Mesendoderm (in vitro differentiated cells): ENCODE data around the gene GPR153.
A peak's percentile ranks its signal among the peaks of the same experiment; 100 is the strongest.

Source experiments
- DNase-seq: peaks from one replicate; pipeline ENCODE4 v3.0.0; 2013
- H2AK5ac ChIP-seq: 2 replicates; pipeline ENCODE4 v1.6.1; 2013; ENCODE audit warnings: low read length, inconsistent platforms
- H2BK120ac ChIP-seq: 2 replicates; pipeline ENCODE4 v1.6.1; 2013; ENCODE audit warnings: low read depth, mild to moderate bottlenecking, low read length, moderate library complexity, mixed read lengths
- H2BK15ac ChIP-seq: replicated peaks from 2 replicates; pipeline ENCODE4 v1.6.1; 2013; ENCODE audit warnings: low read depth, mild to moderate bottlenecking, moderate library complexity
- H2BK5ac ChIP-seq: 2 replicates; pipeline ENCODE4 v1.6.1; 2013; ENCODE audit warnings: low read length, inconsistent platforms
- H3K18ac ChIP-seq: 2 replicates; pipeline ENCODE4 v1.6.1; 2013; ENCODE audit warnings: mild to moderate bottlenecking, low read length, mixed read lengths
- H3K23ac ChIP-seq: one replicate; pipeline ENCODE4 v1.6.1; 2013; ENCODE audit warnings: low read length
- H3K27ac ChIP-seq: 2 replicates; pipeline ENCODE4 v1.5.1; 2013; ENCODE audit warnings: low read depth, mild to moderate bottlenecking, inconsistent platforms, low read length, moderate library complexity
- H3K27me3 ChIP-seq: 2 replicates; pipeline ENCODE4 v1.6.1; 2013; ENCODE audit warnings: low read length, control low read depth, mild to moderate bottlenecking, inconsistent platforms; ENCODE audit not compliant: insufficient read depth, poor library complexity
- H3K36me3 ChIP-seq: 2 replicates; pipeline ENCODE4 v1.6.1; 2013; ENCODE audit warnings: low read length, inconsistent platforms; ENCODE audit not compliant: control insufficient read depth, insufficient read depth
- H3K4ac ChIP-seq: one replicate; pipeline ENCODE4 v1.6.1; 2013; ENCODE audit warnings: low read depth, mild to moderate bottlenecking, low read length, moderate library complexity
- H3K4me1 ChIP-seq: 2 replicates; pipeline ENCODE4 v1.6.1; 2013; ENCODE audit warnings: low read depth, low read length, inconsistent platforms; ENCODE audit not compliant: control insufficient read depth
- H3K4me2 ChIP-seq: 2 replicates; pipeline ENCODE4 v1.6.1; 2013; ENCODE audit warnings: low read length
- H3K4me3 ChIP-seq: 2 replicates; pipeline ENCODE4 v1.5.1; 2013; ENCODE audit warnings: mild to moderate bottlenecking, low read length
- H3K56ac ChIP-seq: one replicate; pipeline ENCODE4 v1.6.1; 2013; ENCODE audit warnings: low read length
- H3K79me1 ChIP-seq: 2 replicates; pipeline ENCODE4 v1.6.1; 2013; ENCODE audit warnings: low read length, inconsistent platforms
- H3K79me2 ChIP-seq: 2 replicates; pipeline ENCODE4 v1.6.1; 2013; ENCODE audit warnings: mild to moderate bottlenecking, low read length; ENCODE audit not compliant: control insufficient read depth, insufficient read depth
- H3K9ac ChIP-seq: 2 replicates; pipeline ENCODE4 v1.6.1; 2013; ENCODE audit warnings: low read length, inconsistent platforms
- H4K5ac ChIP-seq: one replicate; pipeline ENCODE4 v1.6.1; 2013; ENCODE audit warnings: low read length
- H4K8ac ChIP-seq: one replicate; pipeline ENCODE4 v1.6.1; 2013; ENCODE audit warnings: low read depth, mild to moderate bottlenecking, control low read depth, low read length, moderate library complexity
- WGBS: extraction: QIAGEN DNeasy Blood & Tissue Kit; methylation state at CpG from one replicate; pipeline ENCODE4 v1.1.7; 2013; ENCODE audit warnings: low lambda C conversion rate, missing lambda C conversion rate; ENCODE audit not compliant: insufficient coverage; ENCODE audit errors: extremely low coverage; 5-methylcytosine and 5-hydroxymethylcytosine counted together

GPR153 gene

GRCh38 chr1:6212193-6212959 is 48.5 kb downstream of the GPR153 start:
- Histone ChIP-seq H3K4me1 (no peaks in the 10 kb centered on the region), H4K5ac (no peak overlapping the region), H3K9ac (no peak overlapping the region), H4K8ac (no peak overlapping the region), H3K4ac (no peak overlapping the region), H3K56ac (no peak overlapping the region), H3K79me1 (no peaks in the 10 kb centered on the region), H3K4me3 (no peak overlapping the region), H2BK120ac (no peak overlapping the region), H2BK15ac (no peak overlapping the region), H3K79me2 (no peaks in the 10 kb centered on the region), H3K18ac (no peak overlapping the region), H2AK5ac (no peak overlapping the region), H3K4me2 (no peak overlapping the region), H3K36me3 (no peaks in the 10 kb centered on the region), H3K23ac (no peak overlapping the region), H3K27me3 (peaks cover 6% of the 10 kb centered on the region), H3K27ac (no peak overlapping the region), H2BK5ac (no peak overlapping the region)
- WGBS = no CpG with 5 or more reads among the region's 20 CpGs
- no peak for DNase-seq

DNA sequence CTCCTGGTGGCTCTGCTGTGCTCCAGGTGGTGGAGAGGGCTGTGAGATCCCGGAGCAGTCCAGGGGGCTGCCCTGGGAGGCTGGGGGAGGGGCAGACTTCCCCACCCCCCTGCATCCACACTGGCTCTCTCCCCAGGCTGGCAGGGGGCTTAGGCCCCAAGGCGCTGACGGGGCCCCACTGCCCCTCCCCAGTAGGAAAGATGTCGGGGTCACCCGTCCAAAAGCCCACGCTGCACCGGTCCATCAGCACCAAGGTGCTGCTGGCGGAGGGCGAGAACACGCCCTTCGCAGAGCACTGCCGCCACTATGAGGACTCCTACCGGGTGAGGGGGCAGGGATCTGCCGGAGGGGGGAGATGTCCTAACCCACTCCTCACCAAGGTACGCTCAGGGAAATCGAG is 49.2 kb downstream of the GPR153 start:
- no peaks in the 10 kb centered on the region for H3K79me2 ChIP-seq
- H3K18ac ChIP-seq = no peak overlapping the region
- no peak overlapping the region for H3K4me3 ChIP-seq
- H2BK120ac ChIP-seq = no peak overlapping the region
- H2AK5ac ChIP-seq = no peak overlapping the region
- no peaks in the 10 kb centered on the region for H3K4me1 ChIP-seq
- peaks cover 10% of the 10 kb centered on the region for H3K27me3 ChIP-seq
- H3K79me1 ChIP-seq = no peaks in the 10 kb centered on the region
- no peak overlapping the region for H3K4me2 ChIP-seq
- H3K9ac ChIP-seq = no peak overlapping the region
- H2BK5ac ChIP-seq = no peak overlapping the region
- no peak overlapping the region for H3K23ac ChIP-seq
- no peaks in the 10 kb centered on the region for H3K36me3 ChIP-seq
- H3K27ac ChIP-seq = no peak overlapping the region
- no peak overlapping the region for H3K4ac ChIP-seq
- no peak overlapping the region for H3K56ac ChIP-seq
- H4K5ac ChIP-seq = no peak overlapping the region
- no peak overlapping the region for H2BK15ac ChIP-seq
- DNase-seq = no peak
- no peak overlapping the region for H4K8ac ChIP-seq
- no CpG with 5 or more reads among the region's 16 CpGs for whole genome bisulfite sequencing

GRCh38 chr1:6210591-6211355 is 50.1 kb downstream of the GPR153 start:
- Histone ChIP-seq H4K5ac (no peak overlapping the region), H3K9ac (no peak overlapping the region), H3K18ac (no peak overlapping the region), H3K36me3 (no peaks in the 10 kb centered on the region), H3K4me3 (no peak overlapping the region), H2BK5ac (no peak overlapping the region), H3K27me3 (peaks cover 17% of the 10 kb centered on the region), H3K79me1 (no peaks in the 10 kb centered on the region), H2AK5ac (no peak overlapping the region), H3K4me2 (no peak overlapping the region), H3K4ac (no peak overlapping the region), H3K23ac (no peak overlapping the region), H3K79me2 (no peaks in the 10 kb centered on the region), H2BK15ac (no peak overlapping the region), H4K8ac (no peak overlapping the region), H2BK120ac (no peak overlapping the region), H3K56ac (no peak overlapping the region), H3K27ac (no peak overlapping the region), H3K4me1 (no peaks in the 10 kb centered on the region)
- DNase-seq = no peak
- WGBS = no CpG with 5 or more reads among the region's 29 CpGs

- H3K4me3 ChIP-seq = no peak overlapping the region
- no peaks in the 10 kb centered on the region for H3K79me1 ChIP-seq
- no peak overlapping the region for H2BK15ac ChIP-seq
- no peak overlapping the region for H3K56ac ChIP-seq
- peak; percentile 56 for DNase-seq
- no peak overlapping the region for H3K4ac ChIP-seq
- no peaks in the 10 kb centered on the region for H3K4me1 ChIP-seq
- H2BK120ac ChIP-seq = no peak overlapping the region
- no peak overlapping the region for H3K9ac ChIP-seq
- H3K23ac ChIP-seq = no peak overlapping the region
- no peak overlapping the region for H3K27ac ChIP-seq
- no peak overlapping the region for H4K5ac ChIP-seq
- no peaks in the 10 kb centered on the region for H3K36me3 ChIP-seq
- no peak overlapping the region for H4K8ac ChIP-seq
- no CpG with 5 or more reads among the region's 17 CpGs for WGBS
- H2AK5ac ChIP-seq = no peak overlapping the region
- peaks cover 17% of the 10 kb centered on the region for H3K27me3 ChIP-seq
- H3K18ac ChIP-seq = no peak overlapping the region
- H3K4me2 ChIP-seq = peak overlapping the region; percentile 71
- no peaks in the 10 kb centered on the region for H3K79me2 ChIP-seq
- no peak overlapping the region for H2BK5ac ChIP-seq
Measured at GRCh38 chr1:6209661-6210580, 51.0 kb downstream of the GPR153 start.

GRCh38 chr1:6208723-6209660 is 51.9 kb downstream of the GPR153 start:
- no peak overlapping the region for H4K8ac ChIP-seq
- no peak overlapping the region for H2BK15ac ChIP-seq
- H3K27me3 ChIP-seq = peaks cover 17% of the 10 kb centered on the region
- H3K18ac ChIP-seq = no peak overlapping the region
- H3K4ac ChIP-seq = no peak overlapping the region
- H4K5ac ChIP-seq = no peak overlapping the region
- H3K4me1 ChIP-seq = no peaks in the 10 kb centered on the region
- no peaks in the 10 kb centered on the region for H3K36me3 ChIP-seq
- H2BK5ac ChIP-seq = no peak overlapping the region
- no peak overlapping the region for H3K4me3 ChIP-seq
- H3K79me2 ChIP-seq = no peaks in the 10 kb centered on the region
- H2AK5ac ChIP-seq = no peak overlapping the region
- H3K4me2 ChIP-seq = peak overlapping the region; percentile 71
- H3K27ac ChIP-seq = no peak overlapping the region
- DNase-seq = peak; percentile 50
- no peaks in the 10 kb centered on the region for H3K79me1 ChIP-seq
- H3K9ac ChIP-seq = peak overlapping the region; percentile 52
- WGBS = no CpG with 5 or more reads among the region's 99 CpGs
- H3K23ac ChIP-seq = no peak overlapping the region
- no peak overlapping the region for H2BK120ac ChIP-seq
- peak overlapping the region; percentile 83 for H3K56ac ChIP-seq
